HK-2 (cell line): ENCODE results near the gene PIGZ.

Experiments used
- DNase-seq: peaks from one replicate; pipeline ENCODE4 v3.0.0-alpha.2; 2018; ENCODE audit not compliant: unreplicated experiment

PIGZ gene

DNA sequence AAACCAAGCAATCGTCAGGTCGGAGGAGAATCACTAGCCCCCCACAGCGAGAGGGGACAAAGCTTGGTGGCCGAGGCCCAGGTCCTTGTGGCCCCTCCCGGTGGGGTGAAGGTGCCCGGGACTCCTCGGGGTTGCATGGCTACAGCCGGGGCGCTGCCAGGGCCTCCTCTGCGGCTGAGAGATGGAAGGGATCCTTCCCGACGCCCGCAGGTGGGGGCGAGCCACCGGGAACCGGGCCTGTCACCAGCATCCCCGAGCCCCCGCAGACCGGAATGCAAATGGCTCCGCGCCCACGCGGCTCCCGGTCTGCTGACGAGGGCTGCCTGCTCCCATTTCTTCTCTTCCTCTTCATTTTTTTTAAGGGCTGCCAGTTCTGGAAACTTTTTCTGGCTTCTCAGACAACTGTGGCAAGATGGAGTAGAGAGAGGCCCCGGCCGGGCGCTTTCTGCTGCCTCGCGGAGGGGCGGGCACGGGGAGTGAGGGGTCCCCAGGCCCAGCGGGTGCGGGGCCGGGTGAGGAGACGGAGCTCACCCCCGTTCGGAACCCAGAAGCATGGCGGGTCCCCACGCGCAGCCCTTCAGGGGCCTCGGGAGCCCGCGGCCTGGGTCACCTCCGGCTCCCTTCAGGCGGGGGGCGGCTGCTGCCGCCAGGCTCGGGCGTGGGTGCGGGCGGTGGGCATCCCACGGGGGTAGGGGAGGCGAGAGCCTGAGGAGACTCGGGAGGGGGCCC, 33.5 kb upstream of the PIGZ start:
- no peak for DNase-seq

GRCh38 chr3:197001106-197001971, 32.7 kb upstream of the PIGZ start:
- no peak for DNase-seq

GRCh38 chr3:197000211-197000610, 31.6 kb upstream of the PIGZ start:
- no peak for DNase-seq

- DNase-seq, result no peak
Observed at GRCh38 chr3:196998966-196999760, 30.5 kb upstream of the PIGZ start.

DNA sequence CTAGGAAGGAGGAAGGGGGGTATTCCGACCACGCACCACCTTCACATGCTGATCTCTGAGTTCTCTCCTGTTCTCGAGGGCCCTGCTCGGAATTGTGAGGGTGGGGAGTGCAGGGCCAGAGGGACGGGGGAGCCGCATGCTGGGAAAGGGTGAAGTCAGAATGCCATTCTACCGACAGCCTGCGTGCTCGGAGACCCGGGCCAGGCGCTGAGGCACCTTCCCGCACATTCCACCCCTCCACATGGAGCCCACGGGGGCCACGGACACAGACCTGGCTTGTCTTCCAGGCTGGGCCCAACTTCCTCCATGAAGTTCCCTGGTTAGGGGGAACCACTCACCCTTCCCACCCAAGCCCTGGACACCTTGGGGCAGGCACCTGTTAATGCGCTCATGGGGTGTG, 28.7 kb upstream of the PIGZ start:
- no peak for DNase-seq

DNA sequence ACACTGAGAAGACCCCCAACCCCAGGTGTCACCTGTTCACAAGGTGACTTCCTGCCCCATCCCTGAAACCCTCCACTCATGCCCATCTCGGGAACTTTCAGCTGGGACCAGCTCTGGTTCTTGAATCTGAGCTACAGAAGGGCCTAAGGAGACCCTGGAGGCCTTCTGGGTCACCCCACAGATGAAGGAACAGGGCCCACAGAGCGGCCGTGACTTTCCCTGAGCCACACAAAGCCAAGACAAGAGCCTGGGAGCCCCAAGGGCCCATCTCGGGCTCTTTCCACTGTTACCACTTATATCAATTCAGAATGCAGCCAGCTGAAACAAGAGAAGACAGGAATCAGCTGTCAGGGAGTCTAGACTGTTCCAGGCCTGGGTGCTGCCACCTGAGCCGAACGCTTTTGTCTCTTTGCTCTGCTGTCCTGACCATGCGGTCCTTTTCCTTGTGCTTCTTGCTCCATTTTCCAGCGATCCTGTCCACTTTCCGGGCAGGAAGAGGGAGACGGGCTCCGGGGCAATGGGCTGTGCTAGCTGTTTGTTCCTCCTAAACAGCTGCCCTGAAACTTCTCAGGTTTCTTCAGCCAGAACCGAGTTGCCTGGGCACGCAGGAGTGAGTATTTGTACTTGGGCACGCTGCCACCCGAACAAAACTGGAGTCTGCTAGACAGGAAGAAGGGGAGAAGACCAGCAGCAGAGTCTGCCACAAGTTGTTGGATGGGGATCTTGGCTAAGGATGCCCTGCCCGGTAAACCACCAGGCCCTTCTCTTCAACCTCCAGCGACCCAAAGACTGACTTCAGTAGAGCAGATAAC, 28.0 kb upstream of the PIGZ start:
- no peak for DNase-seq

- no peak for DNase-seq
Observed at GRCh38 chr3:196995646-196996355, 27.2 kb upstream of the PIGZ start.

GRCh38 chr3:196995027-196995426, 26.4 kb upstream of the PIGZ start:
- no peak for DNase-seq

DNA sequence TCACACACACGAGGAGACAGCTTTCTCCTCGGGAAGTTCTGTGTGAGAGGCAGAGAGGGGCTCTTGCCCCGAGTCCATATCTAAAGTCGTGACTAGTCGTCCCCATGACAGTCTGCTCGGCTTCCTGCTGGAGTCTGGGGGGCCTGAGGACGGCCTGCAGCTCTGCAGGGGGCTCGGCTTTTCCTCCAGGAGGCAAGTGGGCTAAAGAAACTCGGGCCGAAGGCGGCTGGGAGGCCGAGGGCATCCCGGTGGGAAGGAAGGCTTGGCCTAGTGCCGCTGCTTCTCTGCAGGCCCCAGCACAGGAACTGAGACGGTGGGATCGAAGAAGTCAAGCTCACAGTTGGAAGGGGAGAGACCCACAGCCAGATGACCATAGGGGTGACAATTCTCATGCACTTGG, 25.4 kb upstream of the PIGZ start:
- DNase-seq, result no peak

DNA sequence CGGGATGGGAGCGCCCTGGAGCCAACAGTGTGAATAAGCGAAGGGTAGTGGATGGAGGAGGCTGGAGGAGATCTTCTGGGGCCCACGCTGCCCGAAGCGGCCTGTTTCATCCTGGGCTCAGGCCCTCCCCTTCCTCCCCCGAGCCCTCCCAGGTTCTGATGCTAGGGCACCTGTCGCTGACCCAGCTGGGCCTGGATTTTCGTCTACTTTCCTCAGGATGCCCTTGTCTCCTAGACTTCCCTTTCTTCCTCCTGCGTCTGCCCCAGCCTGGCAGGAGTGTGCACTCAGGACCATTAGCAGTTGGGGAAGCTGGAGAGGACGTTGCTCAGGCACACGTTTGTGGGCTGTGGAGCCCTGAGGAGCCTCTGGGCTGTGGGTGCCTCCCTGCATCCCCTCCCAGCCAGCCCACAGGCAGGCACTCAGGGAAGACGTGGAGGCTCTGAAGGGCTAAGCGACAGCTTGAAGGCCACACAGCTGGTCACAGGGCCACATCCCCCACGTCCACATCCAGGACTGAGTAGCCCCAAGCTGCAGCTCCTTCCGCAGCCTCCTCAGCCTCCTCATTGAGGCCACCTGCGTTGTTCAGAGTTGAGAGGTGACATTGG, 23.9 kb upstream of the PIGZ start:
- no peak for DNase-seq

DNA sequence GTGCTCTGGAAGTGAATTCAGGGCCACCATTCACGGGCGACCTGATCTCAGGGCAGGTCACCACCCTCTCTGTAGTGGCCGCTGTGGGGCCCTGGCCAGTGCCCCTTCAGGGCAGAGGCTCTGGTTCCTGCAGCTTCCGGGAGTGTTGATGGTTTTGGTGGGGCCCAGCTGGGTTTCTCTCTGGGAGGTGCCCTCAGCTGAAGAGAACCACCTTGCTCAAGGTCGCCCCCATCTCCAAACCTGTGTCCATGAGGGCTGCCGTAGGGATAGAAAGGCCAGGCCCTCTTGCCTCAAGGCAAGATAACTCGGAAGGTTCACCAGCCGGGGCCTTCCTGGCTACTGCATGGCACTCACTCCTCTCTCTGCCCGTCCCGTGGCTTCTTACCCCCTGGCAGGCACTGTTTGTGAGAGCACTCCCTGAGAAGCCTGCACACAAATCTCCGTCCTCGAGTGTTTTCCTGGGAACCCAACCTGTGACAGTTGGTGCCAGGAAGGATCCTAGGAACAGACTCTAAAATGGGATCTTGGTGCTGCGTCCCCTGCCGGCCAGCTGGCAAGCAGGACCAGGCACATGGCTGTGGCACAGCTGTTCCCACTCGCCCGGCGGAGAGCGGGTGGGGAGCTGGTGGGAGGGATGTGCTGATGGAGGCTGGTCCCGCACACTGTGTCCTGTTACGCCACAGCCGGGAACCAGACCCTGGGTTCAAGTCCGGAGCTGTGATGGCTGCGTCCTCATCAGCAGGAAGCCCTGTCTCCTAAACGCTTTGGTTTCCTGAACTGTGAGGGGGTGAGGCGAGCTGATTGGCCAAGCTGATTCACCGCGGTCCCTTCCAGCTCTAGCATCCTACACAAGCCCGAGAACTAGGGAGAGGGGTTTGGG, 23.2 kb upstream of the PIGZ start:
- no peak for DNase-seq

DNA sequence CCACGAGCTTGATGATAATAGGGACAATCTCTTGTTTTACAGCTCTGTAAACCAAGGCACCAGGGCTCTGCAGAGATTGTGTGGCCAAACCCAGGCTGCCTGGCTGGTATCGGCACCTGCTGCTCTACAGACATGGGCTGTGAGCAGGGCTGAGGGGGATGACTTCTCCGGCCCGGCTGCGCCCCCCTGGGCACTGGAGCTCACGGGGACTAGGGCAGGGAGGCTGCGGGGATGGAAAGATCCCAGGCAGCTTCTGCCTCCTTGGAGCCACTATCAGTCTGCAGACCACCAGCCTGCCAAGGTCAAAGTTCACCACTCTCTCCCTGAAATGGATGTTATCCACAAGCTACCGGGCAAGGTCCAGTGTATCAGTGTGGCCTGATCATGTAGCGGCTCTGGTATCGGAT, 22.0 kb upstream of the PIGZ start:
- no peak for DNase-seq

- DNase-seq, result no peak
Observed at GRCh38 chr3:196989721-196990262, 21.2 kb upstream of the PIGZ start.

DNA sequence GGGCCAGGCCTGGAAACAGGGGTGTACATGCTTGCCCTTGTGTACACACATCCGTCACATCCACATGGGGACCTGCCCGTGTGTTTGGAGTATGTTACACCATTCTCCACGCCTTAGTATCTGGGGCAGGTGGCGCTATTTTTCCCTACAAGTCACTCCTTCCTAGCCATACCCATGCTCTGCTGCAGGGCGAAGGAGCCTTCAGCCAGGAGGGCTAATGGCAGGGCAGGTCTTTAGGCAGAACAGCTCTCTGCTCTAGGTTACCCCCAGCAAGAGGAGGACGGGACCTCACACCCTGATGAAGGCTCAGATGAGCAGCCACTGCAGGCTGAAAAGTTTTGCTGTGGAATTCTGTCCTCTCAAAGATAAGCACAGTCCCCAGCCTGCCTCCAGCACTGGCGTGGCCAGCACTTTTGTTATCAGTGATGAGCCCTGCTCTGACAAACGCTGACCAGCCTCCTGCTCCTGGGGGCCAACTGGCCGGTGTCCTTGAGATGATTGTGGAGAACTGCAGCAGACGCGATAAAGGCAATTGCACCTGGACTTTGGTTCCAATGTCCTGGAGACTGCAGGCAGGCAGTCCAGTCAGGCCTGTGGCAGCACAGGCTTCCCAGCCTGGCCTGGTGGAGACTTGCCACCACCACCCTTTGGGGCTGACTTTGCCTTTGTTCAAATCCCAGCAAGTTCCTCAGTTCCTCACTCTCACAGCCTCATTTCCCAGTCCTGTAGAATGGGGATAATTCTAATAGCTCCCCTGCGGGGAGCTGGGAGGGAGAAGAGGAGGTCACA, 19.8 kb upstream of the PIGZ start:
- DNase-seq, result no peak

GRCh38 chr3:196987022-196987421, 18.4 kb upstream of the PIGZ start:
- DNase-seq, result no peak

DNA sequence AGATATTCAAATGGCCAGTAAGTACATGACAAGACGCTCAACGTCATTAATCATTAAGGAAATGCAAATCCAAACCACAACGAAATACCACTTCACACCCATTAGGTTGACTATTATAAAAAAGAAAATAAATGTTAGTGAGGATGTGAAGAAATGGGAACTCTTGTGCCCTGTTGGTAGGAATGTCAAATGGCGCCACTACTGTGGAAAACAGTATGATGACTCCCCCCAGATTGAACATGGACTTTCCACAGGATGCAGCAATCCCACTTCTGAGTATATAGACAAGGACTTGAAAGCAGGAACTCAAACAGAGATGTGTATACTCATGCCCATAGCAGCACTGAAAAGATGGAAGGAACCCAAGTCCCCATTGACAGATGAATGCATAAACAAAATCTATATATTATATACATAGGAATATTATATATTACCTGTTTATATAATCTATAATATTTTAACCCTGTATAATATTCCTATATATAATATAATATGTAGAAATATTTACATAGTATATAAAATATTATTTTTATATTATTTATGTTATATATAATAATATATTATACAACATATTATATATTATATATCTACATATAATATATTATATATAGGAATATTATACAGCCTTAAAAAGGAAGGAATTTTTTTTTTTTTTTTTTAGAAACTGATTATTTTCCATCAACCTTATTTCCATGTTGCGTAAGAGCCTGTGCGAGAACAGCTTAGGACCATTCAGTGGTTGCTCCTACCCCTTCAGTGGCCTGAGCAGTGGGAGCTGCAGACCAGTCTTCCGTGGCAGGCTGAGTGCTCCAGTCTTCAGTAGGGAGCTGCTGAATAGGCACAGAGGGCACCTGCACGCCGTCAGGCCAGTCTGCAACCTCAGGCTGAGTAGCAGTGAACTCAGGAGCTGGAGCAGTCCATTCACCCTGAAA, 17.6 kb upstream of the PIGZ start:
- DNase-seq, result no peak

DNA sequence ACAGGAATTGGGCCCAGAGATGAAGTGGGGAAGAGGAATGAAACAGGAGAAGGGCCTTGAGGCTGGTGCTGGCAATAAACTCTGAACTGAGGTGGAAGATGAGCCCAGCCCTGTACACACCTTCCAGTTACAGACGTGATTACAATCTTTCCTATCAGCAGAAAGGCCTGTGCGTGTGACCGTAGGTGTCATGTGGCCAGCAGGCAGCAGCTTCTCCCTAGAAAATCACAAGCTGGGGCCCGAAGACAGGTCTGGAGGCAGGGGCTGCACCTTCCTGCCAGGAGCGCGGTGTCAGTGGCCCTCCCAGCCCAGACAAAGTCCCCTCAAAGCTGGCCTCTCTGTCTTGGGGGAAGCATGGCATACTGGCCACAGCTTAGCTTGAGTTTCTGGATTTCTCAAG, 16.7 kb upstream of the PIGZ start:
- DNase-seq, result no peak
